Measurements from ENCODE around the gene SCGB1D2. TPM values are rescaled to one million over a fixed set of nuclear protein-coding genes. Genes with fewer than 3 reads are reported as not detected.
"Not testable (repeated sequence)": the region's sequence is repeated elsewhere in the genome, so short reads cannot be mapped to it uniquely, and the experiment has no call there.

Gene SCGB1D2
- total RNA-seq, 1 experiment from 2014 or later, result not detected

DNA sequence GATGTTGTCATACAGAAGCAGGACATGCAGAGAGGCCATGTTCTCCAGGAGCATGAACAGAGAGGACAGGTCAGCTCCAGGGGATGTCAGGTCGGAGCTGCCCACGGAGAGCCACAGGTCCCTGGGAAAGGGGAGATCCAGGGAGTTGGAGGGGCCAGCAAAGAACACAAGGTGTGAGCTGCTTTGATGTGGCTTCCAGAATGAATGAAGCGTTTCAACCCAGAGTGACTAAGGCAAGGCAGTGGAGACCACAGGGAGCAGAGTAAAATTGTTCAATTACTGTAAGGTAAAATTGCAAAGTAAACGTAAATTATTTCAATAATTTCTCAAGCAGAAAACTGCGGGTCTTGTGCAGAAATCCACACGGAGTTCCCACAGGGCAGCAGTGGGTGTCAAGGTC lies 39.1 kb upstream of the SCGB1D2 start:
- H3K9ac ChIP-seq (ENCODE audit: low read length), result no peak overlapping the region
- TF ChIP-seq EZH2 (IDR thresholded peaks at IDR 0.05; ENCODE audit: low read length, unreplicated experiment) (no peak), EZH2phosphoT487 (IDR thresholded peaks at IDR 0.05; ENCODE audit: borderline replicate concordance, low read length) (no peak), CTCF (conservative IDR thresholded peaks at IDR 0.05; ENCODE audit: low read depth, low read length) (no peak)
- peaks cover 72% of the 10 kb centered on the region for H3K27me3 ChIP-seq (ENCODE audit: low read length)
- no peaks in the 10 kb centered on the region for H3K4me1 ChIP-seq (ENCODE audit: insufficient read depth, low read length)
- POLR2A ChIA-PET (ENCODE audit: unreplicated experiment), result no interaction called here
- no peaks in the 10 kb centered on the region for H4K20me1 ChIP-seq (ENCODE audit: low read length)
- no peak overlapping the region for H3K27ac ChIP-seq (ENCODE audit: low read length)
- no TSS peak for BruUV-seq (replicated peaks)
- DNase-seq, result no peak
- no peaks in the 10 kb centered on the region for H3K36me3 ChIP-seq (ENCODE audit: low read depth, low read length)
- no peaks in the 10 kb centered on the region for H3K9me3 ChIP-seq (ENCODE audit: low read length)
- no peaks in the 10 kb centered on the region for H3F3A ChIP-seq (ENCODE audit: low read length, unreplicated experiment)
- intact Hi-C loops (cut with micrococcal nuclease), result loop anchor here (10.0 kb wide), 1 partner anchor 328 kb away; no protein-coding TSS in a partner anchor
- ATAC-seq, result no peak
- no peak overlapping the region for H3K4me2 ChIP-seq (ENCODE audit: low read length)
- H3K9me2 ChIP-seq (replicated peaks; ENCODE audit: low read length), result no peaks in the 10 kb centered on the region
- H2AFZ ChIP-seq (ENCODE audit: low read length), result no peak overlapping the region
- H3K79me2 ChIP-seq (ENCODE audit: low read length), result no peaks in the 10 kb centered on the region
- no peak overlapping the region for H3K4me3 ChIP-seq (ENCODE audit: low read length)
- CTCF ChIA-PET, result no interaction called here

DNA sequence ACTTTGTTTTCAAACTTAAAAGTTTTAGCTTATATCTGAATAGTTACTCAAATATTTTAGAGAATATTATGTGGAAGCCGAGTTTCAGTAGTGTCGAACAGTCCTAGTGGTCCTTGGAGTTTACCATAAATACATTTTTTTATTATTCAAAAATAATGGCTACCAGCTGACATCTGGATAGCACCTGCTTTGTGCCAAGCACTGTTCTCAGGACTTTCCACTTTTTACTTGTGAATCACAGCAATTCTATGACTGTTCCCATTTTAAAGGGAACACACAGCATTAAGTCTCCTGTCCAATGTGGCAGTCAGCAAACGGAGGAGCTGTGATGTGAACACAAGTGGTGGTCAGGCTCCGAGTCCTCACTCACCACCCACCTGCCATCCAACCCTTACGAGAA lies 37.6 kb upstream of the SCGB1D2 start:
- Histone ChIP-seq H3K27ac (ENCODE audit: low read length) (no peak overlapping the region), H3K36me3 (ENCODE audit: low read depth, low read length) (no peaks in the 10 kb centered on the region), H3K9me2 (replicated peaks; ENCODE audit: low read length) (no peaks in the 10 kb centered on the region), H3K4me3 (ENCODE audit: low read length) (no peak overlapping the region), H3K79me2 (ENCODE audit: low read length) (no peaks in the 10 kb centered on the region), H2AFZ (ENCODE audit: low read length) (no peak overlapping the region), H4K20me1 (ENCODE audit: low read length) (no peaks in the 10 kb centered on the region), H3K9me3 (ENCODE audit: low read length) (no peaks in the 10 kb centered on the region), H3K27me3 (ENCODE audit: low read length) (peaks cover 62% of the 10 kb centered on the region), H3K9ac (ENCODE audit: low read length) (no peak overlapping the region), H3K4me2 (ENCODE audit: low read length) (no peak overlapping the region), H3F3A (ENCODE audit: low read length, unreplicated experiment) (no peaks in the 10 kb centered on the region), H3K4me1 (ENCODE audit: insufficient read depth, low read length) (peaks cover 6% of the 10 kb centered on the region; the same call in 1 of the 2 replicates)
- TF ChIP-seq EZH2phosphoT487 (IDR thresholded peaks at IDR 0.05; ENCODE audit: borderline replicate concordance, low read length) (no peak), EZH2 (IDR thresholded peaks at IDR 0.05; ENCODE audit: low read length, unreplicated experiment) (no peak), CTCF (conservative IDR thresholded peaks at IDR 0.05; ENCODE audit: low read depth, low read length) (no peak)
- ChIA-PET CTCF (interaction anchor here (0.6 kb wide), 1 partner anchor 221 kb away, joined by 3 read pairs; no protein-coding TSS in a partner anchor), POLR2A (ENCODE audit: unreplicated experiment) (no interaction called here)
- BruUV-seq (replicated peaks), result no TSS peak
- intact Hi-C loops (cut with micrococcal nuclease), result loop anchor here (10.0 kb wide), 1 partner anchor 330 kb away; no protein-coding TSS in a partner anchor
- DNase-seq (no peak), ATAC-seq (no peak)

DNA sequence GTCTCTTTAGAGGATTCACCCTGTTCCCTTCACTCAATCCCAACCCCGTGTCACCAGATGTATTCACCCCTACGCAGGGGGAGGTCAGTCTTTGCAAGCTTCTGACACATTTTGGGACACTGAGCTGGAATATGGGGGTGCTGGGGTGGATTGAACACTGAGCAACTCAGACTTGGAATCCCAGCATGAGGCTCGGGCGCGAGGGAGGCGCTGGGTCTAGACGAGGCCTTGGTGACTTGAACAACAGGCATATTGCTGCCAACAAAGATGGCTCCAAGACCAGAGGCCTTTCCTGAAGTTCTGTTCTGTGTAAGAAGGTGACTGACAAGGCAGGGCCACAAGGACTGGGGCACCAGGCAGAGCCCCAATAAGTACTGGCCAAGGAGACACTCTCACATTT lies 36.6 kb upstream of the SCGB1D2 start:
- Histone ChIP-seq H3K4me3 (ENCODE audit: low read length) (no peak overlapping the region), H3K4me2 (ENCODE audit: low read length) (no peak overlapping the region), H3K79me2 (ENCODE audit: low read length) (no peaks in the 10 kb centered on the region), H2AFZ (ENCODE audit: low read length) (no peak overlapping the region), H4K20me1 (ENCODE audit: low read length) (no peaks in the 10 kb centered on the region), H3K9me2 (replicated peaks; ENCODE audit: low read length) (no peaks in the 10 kb centered on the region), H3K27me3 (ENCODE audit: low read length) (peaks cover 52% of the 10 kb centered on the region), H3F3A (ENCODE audit: low read length, unreplicated experiment) (no peaks in the 10 kb centered on the region), H3K9ac (ENCODE audit: low read length) (no peak overlapping the region), H3K9me3 (ENCODE audit: low read length) (no peaks in the 10 kb centered on the region), H3K4me1 (ENCODE audit: insufficient read depth, low read length) (peaks cover 6% of the 10 kb centered on the region; the same call in 1 of the 2 replicates), H3K27ac (ENCODE audit: low read length) (no peak overlapping the region), H3K36me3 (ENCODE audit: low read depth, low read length) (no peaks in the 10 kb centered on the region)
- BruUV-seq (replicated peaks), result no TSS peak
- no peak for ATAC-seq
- intact Hi-C loops (cut with micrococcal nuclease), result loop anchor here (10.0 kb wide), 1 partner anchor 331 kb away; no protein-coding TSS in a partner anchor
- TF ChIP-seq EZH2phosphoT487 (IDR thresholded peaks at IDR 0.05; ENCODE audit: borderline replicate concordance, low read length) (no peak), CTCF (conservative IDR thresholded peaks at IDR 0.05; ENCODE audit: low read depth, low read length) (no peak), EZH2 (IDR thresholded peaks at IDR 0.05; ENCODE audit: low read length, unreplicated experiment) (no peak)
- no peak for DNase-seq
- POLR2A ChIA-PET (ENCODE audit: unreplicated experiment), result no interaction called here
- CTCF ChIA-PET, result no interaction called here

DNA sequence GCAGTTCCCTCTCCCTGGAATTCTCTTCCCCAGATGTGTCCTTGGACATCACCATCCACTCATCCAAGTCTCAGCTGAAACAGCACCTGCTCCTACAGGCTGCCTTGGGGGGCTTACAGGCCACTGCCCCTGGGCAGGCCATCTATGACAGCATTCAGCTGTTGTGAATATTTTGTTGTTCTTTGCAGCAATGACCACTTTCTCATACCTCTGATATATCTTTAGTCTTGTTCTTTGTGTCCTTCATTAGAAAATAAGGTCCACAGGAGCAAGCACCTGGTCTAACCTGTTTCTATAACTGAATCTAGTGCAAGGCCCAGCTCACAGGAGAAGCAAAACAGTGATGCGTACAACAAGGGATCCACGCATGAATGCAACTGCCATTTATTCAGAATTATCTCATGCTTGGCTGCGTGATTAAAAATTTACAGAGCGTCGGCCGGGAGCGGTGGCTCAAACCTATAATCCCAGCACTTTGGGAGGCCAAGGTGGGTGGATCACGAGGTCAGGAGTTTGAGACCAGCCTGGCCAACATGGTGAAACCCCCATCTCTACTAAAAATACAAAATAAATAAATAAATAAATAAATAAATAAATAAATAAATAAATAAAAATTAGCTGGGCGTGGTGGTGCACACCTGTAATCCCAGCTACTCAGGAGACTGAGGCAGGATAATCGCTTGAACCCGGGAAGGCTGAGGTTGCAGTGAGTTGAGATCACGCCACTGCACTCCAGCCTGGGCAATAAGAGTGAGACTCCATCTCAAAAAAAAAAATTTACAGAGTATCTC lies 35.6 kb upstream of the SCGB1D2 start:
- intact Hi-C loops (cut with micrococcal nuclease), result loop anchor here (10.0 kb wide), 1 partner anchor 332 kb away; no protein-coding TSS in a partner anchor

More for the DNA sequence above, 35.6 kb upstream of the SCGB1D2 start:
- H2AFZ ChIP-seq (ENCODE audit: low read length); H3K36me3 ChIP-seq (ENCODE audit: low read depth, low read length); H3F3A ChIP-seq (ENCODE audit: low read length, unreplicated experiment); H3K4me1 ChIP-seq (ENCODE audit: insufficient read depth, low read length); H4K20me1 ChIP-seq (ENCODE audit: low read length); H3K9me3 ChIP-seq (ENCODE audit: low read length); H3K79me2 ChIP-seq (ENCODE audit: low read length); H3K4me3 ChIP-seq (ENCODE audit: low read length); H3K27ac ChIP-seq (ENCODE audit: low read length); DNase-seq; ATAC-seq; POLR2A ChIA-PET (ENCODE audit: unreplicated experiment); BruUV-seq (replicated peaks); CTCF ChIA-PET; H3K9ac ChIP-seq (ENCODE audit: low read length); H3K9me2 ChIP-seq (replicated peaks; ENCODE audit: low read length); H3K4me2 ChIP-seq (ENCODE audit: low read length): not testable (repeated sequence)
- H3K27me3 ChIP-seq (ENCODE audit: low read length), result peaks cover 42% of the 10 kb centered on the region
